Fibroblast of lung (primary cell): ENCODE data around the gene BBLN. TPM values are rescaled to one million over a fixed set of nuclear protein-coding genes. Genes with fewer than 3 reads are reported as not detected.
"Not testable (repeated sequence)": the region's sequence is repeated elsewhere in the genome, so short reads cannot be mapped to it uniquely, and the experiment has no call there.

Source experiments
- DNase-seq, 2 donors: peaks; one replicate each; pipeline versions ENCODE4 v3.0.0 to v3.0.0-alpha.2; 2010; ENCODE audit warnings: low read depth in 2 of 2
- H2AFZ ChIP-seq: 2 replicates; pipeline ENCODE4 v1.5.1; 2012; ENCODE audit warnings: low read length, control low read depth, inconsistent platforms
- H3K27ac ChIP-seq: 2 replicates; pipeline ENCODE4 v1.5.1; 2011; ENCODE audit warnings: low read length, control low read depth; ENCODE audit not compliant: insufficient read depth
- H3K27me3 ChIP-seq: 2 replicates; pipeline ENCODE4 v1.5.1; 2011; ENCODE audit warnings: mild to moderate bottlenecking, low read length; ENCODE audit not compliant: control insufficient read depth, insufficient read depth
- H3K36me3 ChIP-seq: 2 replicates; pipeline ENCODE4 v1.5.1; 2011; ENCODE audit warnings: low read length; ENCODE audit not compliant: control insufficient read depth, insufficient read depth
- H3K4me1 ChIP-seq: 2 replicates; pipeline ENCODE4 v1.5.1; 2011; ENCODE audit warnings: low read length; ENCODE audit not compliant: control insufficient read depth, insufficient read depth; ENCODE audit errors: extremely low read depth
- H3K4me2 ChIP-seq: 2 replicates; pipeline ENCODE4 v1.5.1; 2011; ENCODE audit warnings: low read length, control low read depth; ENCODE audit not compliant: insufficient read depth; ENCODE audit errors: extremely low read depth
- H3K4me3 ChIP-seq, 4 experiments: fragments of 200-600 bp in 1 of 4; sonication (generic) in 1 of 4; replicated peaks in 1 of 4; 2 replicates each; pipeline ENCODE4 v1.5.1; 2011 to 2016; ENCODE audit warnings: low read length in 4 of 4, low read depth in 3 of 4, mild to moderate bottlenecking in 3 of 4, control low read depth in 2 of 4, inconsistent platforms in 1 of 4, mixed read lengths in 1 of 4; ENCODE audit not compliant: insufficient read depth in 1 of 4; ENCODE audit errors: control extremely low read depth in 1 of 4
- H3K79me2 ChIP-seq: 2 replicates; pipeline ENCODE4 v1.5.1; 2012; ENCODE audit warnings: mild to moderate bottlenecking, low read length, inconsistent platforms; ENCODE audit not compliant: control insufficient read depth, insufficient read depth
- H3K9ac ChIP-seq: 2 replicates; pipeline ENCODE4 v1.5.1; 2011; ENCODE audit warnings: mild to moderate bottlenecking, low read length, control low read depth; ENCODE audit not compliant: insufficient read depth
- H3K9me3 ChIP-seq: 2 replicates; pipeline ENCODE4 v1.5.1; 2012; ENCODE audit warnings: low read depth, low read length; ENCODE audit not compliant: control insufficient read depth, insufficient read depth
- H4K20me1 ChIP-seq: 2 replicates; pipeline ENCODE4 v1.5.1; 2011; ENCODE audit warnings: low read length; ENCODE audit not compliant: control insufficient read depth, insufficient read depth; ENCODE audit errors: extremely low read depth
- EZH2 ChIP-seq: IDR thresholded peaks from 2 replicates; pipeline ENCODE4 v1.5.1; 2012; ENCODE audit warnings: low read length, control low read depth, mild to moderate bottlenecking; ENCODE audit errors: missing control alignments
- polyA plus RNA-seq, 2 donors: library from polyadenylated mRNA; depleted of rRNA in 1 of 2; stranded (reverse) in 1 of 2; unstranded in 1 of 2; fragments of >200 nt; gene quantifications; 2 replicates each; pipeline ENCODE4 v1.2.1, GENCODE V29; 2011 to 2012; ENCODE audit warnings: missing spikeins in 1 of 2
- total RNA-seq: library from RNA; depleted of rRNA; stranded (reverse); fragments of >200 nt; gene quantifications from 2 replicates; pipeline ENCODE4 v1.2.1, GENCODE V29; 2014
- TF ChIP-seq, protein P1 (sequence below), 2 donors: IDR thresholded peaks in 1 of 2; conservative IDR thresholded peaks in 1 of 2; 1 replicate in 1 of 2; 2 replicates in 1 of 2; pipeline ENCODE4 v1.5.1; 2011 to 2012; ENCODE audit warnings: low read length in 2 of 2, control low read depth in 1 of 2, inconsistent platforms in 1 of 2, low read depth in 1 of 2, mild to moderate bottlenecking in 1 of 2

Gene BBLN
- total and polyA plus RNA-seq, 2 donors (not counting 1 experiment from before 2014, with no cell fraction given), result 23.8 to 29.4 TPM

DNA sequence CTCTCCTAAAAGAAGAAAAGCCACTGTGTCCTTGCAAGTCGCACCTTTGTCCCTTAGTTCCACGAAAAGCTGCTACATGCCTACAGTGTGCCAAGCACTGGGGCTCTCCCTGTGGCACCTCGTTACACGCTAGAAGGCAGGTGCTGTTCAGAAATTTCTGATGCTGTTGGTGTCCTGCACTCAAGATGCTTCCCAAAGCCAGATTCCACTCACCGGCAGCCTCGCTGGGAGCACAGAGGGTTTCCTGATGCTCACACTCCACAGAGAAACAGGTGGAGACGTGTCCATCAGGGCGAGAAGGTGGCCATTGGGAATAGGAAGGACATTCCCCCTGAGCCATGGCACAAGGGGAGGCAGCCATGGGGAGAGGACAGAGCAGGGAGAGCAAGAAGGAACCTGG, 28.7 kb upstream of the BBLN start:
- H3K27ac ChIP-seq, H3K9ac ChIP-seq, H2AFZ ChIP-seq, DNase-seq, H3K4me2 ChIP-seq, H3K9me3 ChIP-seq, H3K4me1 ChIP-seq, H3K36me3 ChIP-seq, H4K20me1 ChIP-seq, H3K79me2 ChIP-seq, H3K4me3 ChIP-seq: not testable (repeated sequence)
- TF ChIP-seq EZH2, result peak; percentile 6
- H3K27me3 ChIP-seq, result peaks cover 17% of the 10 kb centered on the region

DNA sequence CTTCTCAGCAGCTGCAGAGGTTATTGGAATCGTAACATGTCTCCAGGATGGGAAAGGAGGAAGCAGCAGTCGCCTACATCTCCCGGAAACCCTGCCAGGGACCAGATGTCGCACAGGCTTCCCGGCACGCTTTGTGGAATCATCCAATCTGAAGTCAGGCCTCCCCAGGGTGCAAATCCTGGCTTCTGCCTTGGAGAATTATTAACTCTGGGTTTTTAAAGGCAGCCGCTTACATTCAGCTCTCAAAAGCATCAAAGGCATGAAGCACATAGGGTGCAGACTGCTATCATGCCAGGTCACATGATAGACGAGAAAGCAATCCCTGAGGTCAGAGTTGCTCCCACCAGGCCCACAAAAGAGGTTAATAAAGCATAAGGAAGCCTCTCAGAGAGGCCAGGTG, 27.9 kb upstream of the BBLN start:
- H3K9me3 ChIP-seq, H3K4me2 ChIP-seq, H3K9ac ChIP-seq, DNase-seq, H3K4me3 ChIP-seq, H3K27ac ChIP-seq, H3K36me3 ChIP-seq, H2AFZ ChIP-seq, H3K4me1 ChIP-seq, H3K79me2 ChIP-seq, H4K20me1 ChIP-seq: not testable (repeated sequence)
- H3K27me3 ChIP-seq, result peaks cover 17% of the 10 kb centered on the region

DNA sequence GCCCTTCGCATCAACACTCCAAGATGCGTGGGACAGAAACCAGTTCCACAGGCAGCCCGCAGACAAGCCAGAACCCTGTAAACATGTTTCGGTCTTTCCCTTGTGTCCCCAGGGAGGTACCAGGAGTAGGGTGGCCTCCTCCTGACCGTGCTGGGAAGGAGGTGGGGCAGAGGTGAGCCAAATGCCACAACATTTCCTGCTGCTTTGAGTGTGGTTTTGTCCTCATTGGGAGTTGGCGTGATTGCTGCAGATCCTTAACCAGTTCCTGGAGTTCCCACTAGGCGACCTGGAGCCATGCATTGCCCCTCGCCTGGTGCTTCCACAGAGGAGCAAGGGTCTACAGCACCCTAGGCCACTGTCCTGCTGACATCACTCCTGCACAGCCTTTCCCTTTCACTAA, 24.5 kb upstream of the BBLN start:
- not testable (repeated sequence) for DNase-seq, H3K79me2 ChIP-seq, H2AFZ ChIP-seq, H3K9me3 ChIP-seq, H3K36me3 ChIP-seq, H3K4me1 ChIP-seq, H3K27ac ChIP-seq, H4K20me1 ChIP-seq, H3K9ac ChIP-seq, H3K4me2 ChIP-seq, H3K4me3 ChIP-seq
- peaks cover 17% of the 10 kb centered on the region for H3K27me3 ChIP-seq

DNA sequence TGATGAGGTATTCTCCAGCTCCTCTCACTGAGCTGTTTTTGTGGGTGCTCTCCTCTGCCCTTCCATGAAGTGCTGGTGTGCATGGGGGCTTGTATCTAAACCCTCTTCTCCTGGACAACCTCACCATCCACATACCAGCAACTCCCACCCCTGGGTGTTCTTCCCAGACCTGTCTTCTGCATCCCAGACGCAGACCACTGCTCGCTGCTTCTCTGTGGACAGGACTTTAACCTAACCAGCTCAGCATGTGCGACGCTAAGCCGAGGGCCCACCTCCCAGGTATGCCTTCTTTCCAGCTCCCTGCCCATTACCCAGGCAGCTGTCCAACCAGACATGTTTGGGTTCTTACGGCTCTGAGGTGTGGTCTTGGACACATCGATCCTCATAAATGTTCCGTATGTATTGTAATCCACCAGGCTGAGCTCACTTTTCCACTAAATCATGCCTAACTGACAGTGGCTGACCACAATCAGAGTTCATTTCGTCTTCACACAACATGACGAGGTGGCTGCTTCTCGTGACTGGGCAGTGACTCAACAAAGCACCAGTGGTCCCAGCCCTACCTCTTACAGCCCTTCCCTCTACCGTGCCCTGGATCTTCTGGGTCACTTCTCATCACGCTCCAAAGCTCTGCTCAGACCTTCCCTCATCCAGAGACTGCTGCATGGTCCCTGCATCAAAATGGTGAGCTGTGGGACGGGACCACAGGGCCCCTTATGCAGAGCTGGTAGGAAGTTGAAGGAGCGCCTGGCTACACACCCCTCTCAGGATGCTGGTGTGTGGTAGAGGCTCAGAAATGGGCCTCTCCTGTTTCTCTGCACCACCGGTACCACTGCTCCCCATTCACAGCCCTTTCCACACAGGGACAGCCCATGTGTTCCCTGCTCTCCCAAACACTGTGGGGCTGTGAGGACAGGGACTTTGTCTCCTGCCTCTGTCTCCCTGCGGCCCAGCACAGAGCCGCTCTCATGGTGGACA, 23.0 kb upstream of the BBLN start:
- peak; percentile 66 to 94 for DNase-seq

More for the DNA sequence above, 23.0 kb upstream of the BBLN start:
- no peak overlapping the region for H2AFZ ChIP-seq
- no peak overlapping the region for H3K4me2 ChIP-seq
- H3K9me3 ChIP-seq, result no peaks in the 10 kb centered on the region
- no peaks in the 10 kb centered on the region for H3K36me3 ChIP-seq
- H3K27me3 ChIP-seq, result peaks cover 14% of the 10 kb centered on the region
- no peak overlapping the region for H3K4me3 ChIP-seq
- no peaks in the 10 kb centered on the region for H4K20me1 ChIP-seq
- no peaks in the 10 kb centered on the region for H3K79me2 ChIP-seq
- no peak overlapping the region for H3K27ac ChIP-seq
- no peaks in the 10 kb centered on the region for H3K4me1 ChIP-seq
- H3K9ac ChIP-seq, result no peak overlapping the region
- TF ChIP-seq, protein P1, sequence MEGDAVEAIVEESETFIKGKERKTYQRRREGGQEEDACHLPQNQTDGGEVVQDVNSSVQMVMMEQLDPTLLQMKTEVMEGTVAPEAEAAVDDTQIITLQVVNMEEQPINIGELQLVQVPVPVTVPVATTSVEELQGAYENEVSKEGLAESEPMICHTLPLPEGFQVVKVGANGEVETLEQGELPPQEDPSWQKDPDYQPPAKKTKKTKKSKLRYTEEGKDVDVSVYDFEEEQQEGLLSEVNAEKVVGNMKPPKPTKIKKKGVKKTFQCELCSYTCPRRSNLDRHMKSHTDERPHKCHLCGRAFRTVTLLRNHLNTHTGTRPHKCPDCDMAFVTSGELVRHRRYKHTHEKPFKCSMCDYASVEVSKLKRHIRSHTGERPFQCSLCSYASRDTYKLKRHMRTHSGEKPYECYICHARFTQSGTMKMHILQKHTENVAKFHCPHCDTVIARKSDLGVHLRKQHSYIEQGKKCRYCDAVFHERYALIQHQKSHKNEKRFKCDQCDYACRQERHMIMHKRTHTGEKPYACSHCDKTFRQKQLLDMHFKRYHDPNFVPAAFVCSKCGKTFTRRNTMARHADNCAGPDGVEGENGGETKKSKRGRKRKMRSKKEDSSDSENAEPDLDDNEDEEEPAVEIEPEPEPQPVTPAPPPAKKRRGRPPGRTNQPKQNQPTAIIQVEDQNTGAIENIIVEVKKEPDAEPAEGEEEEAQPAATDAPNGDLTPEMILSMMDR (conservative IDR thresholded peaks at IDR 0.05 in 1 of 2, IDR thresholded peaks at IDR 0.05 in 1 of 2; ENCODE audit: low read depth in 1 of 2, low read length in 2 of 2), result no peak
- TF ChIP-seq EZH2, result no peak
